Cardiac fibroblast (primary cell): Measurements from ENCODE around the gene CMTM3.

Experiments
- DNase-seq, 2 donors: peaks; one replicate each; pipeline versions ENCODE4 v3.0.0 to v3.0.0-alpha.2; 2010; ENCODE audit warnings: low read depth in 2 of 2
- H3K4me3 ChIP-seq, 2 donors: replicated peaks in 1 of 2; 1 replicate in 1 of 2; 2 replicates in 1 of 2; pipeline ENCODE4 v1.5.1; 2011; ENCODE audit warnings: low read depth in 2 of 2, low read length in 2 of 2, mild to moderate bottlenecking in 2 of 2, moderate library complexity in 1 of 2
- TF ChIP-seq, protein P1 (sequence below): IDR thresholded peaks from one replicate; pipeline ENCODE4 v1.5.1; 2011; ENCODE audit warnings: low read depth, mild to moderate bottlenecking, low read length, inconsistent platforms

CMTM3 gene

DNA sequence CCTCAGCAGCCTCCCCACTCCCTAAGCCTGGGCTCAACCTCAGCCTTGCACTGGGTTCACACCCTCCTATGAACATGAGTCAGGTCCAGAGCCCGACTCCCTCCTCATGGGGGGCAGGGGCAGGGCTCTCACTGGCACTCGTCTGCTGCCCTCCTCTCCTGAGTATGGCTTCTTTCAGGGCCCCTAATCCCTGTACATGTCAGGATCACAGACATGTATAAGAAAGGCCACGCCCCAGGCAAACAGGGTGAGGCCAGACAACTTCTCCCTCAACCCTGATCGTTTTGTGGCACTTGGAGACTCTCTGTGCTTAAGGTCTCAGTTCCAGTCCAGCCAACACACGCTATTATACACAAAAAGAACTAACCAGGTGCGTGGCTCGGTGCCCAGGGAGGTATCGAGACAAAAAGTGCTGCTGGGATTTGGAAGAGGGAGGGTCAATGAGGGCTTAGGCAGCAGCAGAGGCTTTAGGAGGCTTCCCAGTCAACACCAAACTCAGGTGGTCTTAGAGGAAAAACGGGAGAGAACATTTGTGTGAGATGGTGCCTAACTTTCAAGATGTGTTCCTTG, 45.2 kb downstream of the CMTM3 start:
- no peak for DNase-seq
- TF ChIP-seq, protein P1, sequence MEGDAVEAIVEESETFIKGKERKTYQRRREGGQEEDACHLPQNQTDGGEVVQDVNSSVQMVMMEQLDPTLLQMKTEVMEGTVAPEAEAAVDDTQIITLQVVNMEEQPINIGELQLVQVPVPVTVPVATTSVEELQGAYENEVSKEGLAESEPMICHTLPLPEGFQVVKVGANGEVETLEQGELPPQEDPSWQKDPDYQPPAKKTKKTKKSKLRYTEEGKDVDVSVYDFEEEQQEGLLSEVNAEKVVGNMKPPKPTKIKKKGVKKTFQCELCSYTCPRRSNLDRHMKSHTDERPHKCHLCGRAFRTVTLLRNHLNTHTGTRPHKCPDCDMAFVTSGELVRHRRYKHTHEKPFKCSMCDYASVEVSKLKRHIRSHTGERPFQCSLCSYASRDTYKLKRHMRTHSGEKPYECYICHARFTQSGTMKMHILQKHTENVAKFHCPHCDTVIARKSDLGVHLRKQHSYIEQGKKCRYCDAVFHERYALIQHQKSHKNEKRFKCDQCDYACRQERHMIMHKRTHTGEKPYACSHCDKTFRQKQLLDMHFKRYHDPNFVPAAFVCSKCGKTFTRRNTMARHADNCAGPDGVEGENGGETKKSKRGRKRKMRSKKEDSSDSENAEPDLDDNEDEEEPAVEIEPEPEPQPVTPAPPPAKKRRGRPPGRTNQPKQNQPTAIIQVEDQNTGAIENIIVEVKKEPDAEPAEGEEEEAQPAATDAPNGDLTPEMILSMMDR, result no peak
- H3K4me3 ChIP-seq, result no peak overlapping the region

DNA sequence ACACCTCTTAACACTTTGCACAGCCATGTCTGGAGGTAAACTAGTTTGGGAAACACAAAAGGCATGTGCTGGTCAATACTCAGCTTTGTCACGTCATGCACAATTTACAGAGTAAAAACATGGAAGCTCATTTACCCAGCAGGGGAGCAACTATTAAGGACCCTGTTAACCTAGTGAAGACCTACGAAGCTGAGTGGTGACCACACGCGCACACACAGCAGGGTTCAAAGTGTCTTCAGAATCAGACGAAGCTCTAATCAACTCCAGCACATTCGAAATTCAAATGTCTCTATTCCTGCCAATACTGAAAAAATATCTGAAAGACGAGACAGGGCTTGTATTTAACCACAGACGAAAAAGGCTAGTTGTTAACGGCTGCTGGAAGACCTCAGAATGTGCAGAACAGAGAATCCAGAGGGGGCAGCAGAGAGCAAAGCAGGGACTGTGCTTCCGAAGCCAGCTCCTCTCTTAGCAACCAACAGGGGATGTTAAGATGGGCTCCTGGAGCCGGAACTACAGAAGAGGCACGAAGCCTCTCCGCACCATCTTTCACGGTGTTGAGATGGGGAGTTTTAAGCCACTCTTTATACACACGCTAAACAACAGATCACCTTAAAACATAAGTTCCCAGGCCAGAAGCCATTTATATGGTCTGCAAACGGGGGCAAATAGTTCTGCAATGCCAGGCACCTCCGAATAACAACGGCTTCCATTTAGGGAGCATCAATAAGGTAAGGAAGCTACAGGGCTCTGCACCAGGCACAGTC, 46.4 kb downstream of the CMTM3 start:
- H3K4me3 ChIP-seq, result no peak overlapping the region
- TF ChIP-seq, protein P1, result peak; percentile 99
- DNase-seq, result peak; percentile 87 to 88

DNA sequence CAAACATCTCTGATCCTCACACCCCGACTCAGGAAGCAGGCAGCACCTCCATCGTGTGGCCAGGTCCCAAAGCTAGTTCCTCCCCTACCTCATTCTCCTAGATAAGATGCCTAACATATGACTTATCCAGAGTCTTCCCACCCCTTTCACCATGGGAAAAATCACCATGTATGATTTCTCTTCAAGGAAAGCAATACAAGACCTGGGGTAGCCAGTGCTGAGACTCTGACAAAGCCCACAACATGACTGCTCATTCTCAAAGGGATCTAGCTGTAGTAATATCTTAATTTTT, 46.9 kb downstream of the CMTM3 start:
- TF ChIP-seq, protein P1, result no peak
- no peak overlapping the region for H3K4me3 ChIP-seq
- DNase-seq, result no peak

DNA sequence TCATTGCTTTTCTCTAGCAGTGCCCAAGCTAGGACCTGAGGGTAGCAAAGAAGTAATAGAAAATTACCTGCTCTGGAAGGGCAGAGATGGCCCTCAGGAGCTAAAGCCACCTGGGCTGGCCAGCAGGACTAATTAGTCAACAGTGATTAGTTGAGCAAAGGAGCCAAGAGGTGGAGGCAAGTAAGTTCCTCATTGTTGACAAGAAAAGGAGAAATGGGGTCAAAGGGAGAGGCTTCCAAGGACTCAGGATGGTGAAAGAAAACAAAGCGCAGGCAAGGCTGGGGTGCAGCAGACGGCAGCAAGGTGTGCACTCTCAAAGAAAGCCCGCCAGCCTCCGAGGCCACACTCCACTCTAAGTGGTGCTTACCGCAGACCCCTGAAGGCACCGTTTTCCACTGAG, 47.5 kb downstream of the CMTM3 start:
- DNase-seq, result no peak
- no peak overlapping the region for H3K4me3 ChIP-seq
- TF ChIP-seq, protein P1, result no peak

DNA sequence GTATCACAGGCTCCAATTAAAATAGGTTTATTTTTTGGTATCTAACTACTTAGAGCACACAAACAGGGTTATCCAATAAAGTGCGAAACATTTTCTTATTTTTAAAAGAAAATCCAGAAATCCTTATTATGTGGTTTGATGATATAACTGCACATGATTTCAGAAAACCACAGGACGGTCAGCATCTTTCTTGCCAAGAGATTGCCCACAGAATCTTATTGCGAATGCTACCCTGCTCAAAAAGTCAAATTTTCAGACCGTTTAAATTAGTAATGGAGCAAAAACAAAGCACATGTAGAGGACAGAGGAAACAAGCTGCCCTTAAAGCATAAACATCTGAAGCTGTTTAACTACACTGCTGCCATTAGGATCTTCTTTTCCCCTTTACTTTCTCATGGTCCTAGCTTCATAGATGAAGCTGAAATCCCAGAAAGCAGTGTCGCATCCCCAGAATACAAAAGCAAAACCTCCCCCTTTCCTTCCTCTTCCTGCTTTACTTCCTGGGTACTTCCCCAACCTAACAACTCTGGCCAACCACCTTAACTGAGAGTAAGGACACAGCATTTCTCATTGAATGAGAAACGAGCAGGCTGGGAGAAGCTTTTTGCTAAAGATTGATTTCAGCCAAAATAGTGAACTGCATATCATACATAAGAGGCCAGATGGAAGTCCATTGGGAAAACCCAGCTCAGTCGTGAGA, 48.3 kb downstream of the CMTM3 start:
- H3K4me3 ChIP-seq, result no peak overlapping the region
- TF ChIP-seq, protein P1, result no peak
- no peak for DNase-seq

DNA sequence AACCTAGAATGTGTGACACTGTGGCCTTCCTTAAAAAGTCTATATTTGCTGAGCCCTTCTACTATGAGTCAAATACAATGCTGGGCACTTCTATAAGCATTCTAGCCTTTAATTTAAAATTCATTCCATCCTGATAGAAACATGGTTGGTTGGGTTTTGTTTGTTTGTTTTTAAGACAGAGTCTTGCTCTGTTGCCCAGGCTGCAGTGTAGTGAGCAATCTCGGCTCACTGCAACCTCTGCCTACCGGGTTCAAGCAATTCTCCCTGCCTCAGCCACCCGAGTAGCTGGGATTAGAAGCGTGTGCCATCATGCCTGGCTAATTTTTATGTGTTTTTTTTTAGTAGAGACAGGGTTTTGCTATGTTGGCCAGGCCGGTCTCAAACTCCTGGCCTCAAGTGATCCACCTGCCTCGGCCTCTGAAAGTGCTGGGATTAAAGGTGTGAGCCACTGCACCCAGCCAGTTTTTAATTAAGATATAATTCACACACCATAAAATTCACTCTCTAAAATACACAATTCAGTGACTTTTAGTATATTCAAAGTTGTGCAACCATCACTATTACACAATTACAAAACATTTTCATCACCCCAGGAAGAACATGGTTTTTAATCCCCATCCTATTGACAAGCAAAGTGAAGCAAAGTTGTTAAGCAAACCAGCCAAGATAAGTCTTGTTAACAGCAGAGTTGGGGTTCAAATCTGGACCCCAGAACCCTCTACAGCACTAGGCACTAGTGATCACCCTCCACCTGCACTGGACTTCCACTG, 49.3 kb downstream of the CMTM3 start:
- H3K4me3 ChIP-seq, result no peak overlapping the region
- TF ChIP-seq, protein P1, result no peak
- peak in 1 of 2 donors; percentile 52 for DNase-seq
